NCI-H1105 (cell line): ENCODE measurements around the gene CALML5.

Experiments
- DNase-seq: peaks from one replicate; lab custom pipeline; 2025; lab: John Stamatoyannopoulos, UW

CALML5 gene

DNA sequence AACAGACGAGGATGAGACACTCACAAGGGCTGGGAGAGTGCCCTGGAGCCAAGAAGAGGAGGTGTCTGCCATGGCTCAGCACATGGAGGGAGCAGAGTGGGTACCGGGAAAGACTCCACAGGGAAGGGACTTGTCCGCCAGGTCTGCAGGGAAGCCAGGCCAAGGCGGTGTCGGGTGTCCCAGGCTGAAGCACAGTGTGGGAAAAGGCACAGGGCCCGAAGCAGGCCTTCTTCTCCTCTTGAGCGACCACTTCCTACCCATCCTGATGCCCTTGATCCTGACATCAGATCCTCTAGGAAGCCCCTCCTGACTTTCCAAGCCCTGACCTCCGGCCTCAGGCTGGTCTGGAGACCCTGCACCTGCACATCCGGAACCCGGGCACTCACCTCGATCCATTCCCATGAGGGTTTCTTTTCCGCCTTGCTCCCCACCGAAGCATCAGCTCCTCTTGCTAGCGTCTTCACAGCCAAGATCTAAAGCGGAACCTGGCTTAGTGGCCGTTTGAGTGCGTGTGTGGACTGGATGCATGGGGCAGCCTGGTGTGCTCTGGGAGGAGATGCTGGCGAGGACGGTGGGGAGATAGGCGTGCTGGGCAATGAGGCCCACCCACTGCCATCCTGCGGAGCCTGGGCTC is 33.8 kb upstream of the CALML5 start:
- no peak for DNase-seq

GRCh38 chr10:5532618-5533097 is 33.3 kb upstream of the CALML5 start:
- no peak for DNase-seq

- DNase-seq = no peak
Measured at GRCh38 chr10:5532307-5532605, 32.9 kb upstream of the CALML5 start.

GRCh38 chr10:5531558-5532306 is 32.4 kb upstream of the CALML5 start:
- no peak for DNase-seq

GRCh38 chr10:5530846-5531557 is 31.6 kb upstream of the CALML5 start:
- no peak for DNase-seq

DNA sequence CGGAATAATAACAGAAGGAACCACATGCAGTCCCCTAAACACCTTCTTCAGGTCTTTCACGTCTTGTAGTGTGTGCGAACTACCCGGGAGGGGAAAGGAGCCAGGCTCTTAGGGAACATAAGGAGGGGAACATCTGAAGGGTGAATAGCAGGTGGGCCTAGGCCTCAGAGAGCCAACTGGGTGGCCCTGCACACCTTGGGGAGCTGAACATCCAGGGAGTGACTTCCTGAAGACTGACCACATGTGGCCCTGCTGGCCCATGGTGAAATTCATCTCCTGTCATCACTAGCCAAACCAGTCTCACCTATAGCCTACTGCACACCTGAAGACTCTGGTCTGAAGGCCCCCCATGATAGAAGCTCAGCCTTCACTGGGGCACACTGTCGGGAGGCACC is 31.0 kb upstream of the CALML5 start:
- no peak for DNase-seq

- no peak for DNase-seq
Measured at GRCh38 chr10:5529702-5530411, 30.5 kb upstream of the CALML5 start.

DNA sequence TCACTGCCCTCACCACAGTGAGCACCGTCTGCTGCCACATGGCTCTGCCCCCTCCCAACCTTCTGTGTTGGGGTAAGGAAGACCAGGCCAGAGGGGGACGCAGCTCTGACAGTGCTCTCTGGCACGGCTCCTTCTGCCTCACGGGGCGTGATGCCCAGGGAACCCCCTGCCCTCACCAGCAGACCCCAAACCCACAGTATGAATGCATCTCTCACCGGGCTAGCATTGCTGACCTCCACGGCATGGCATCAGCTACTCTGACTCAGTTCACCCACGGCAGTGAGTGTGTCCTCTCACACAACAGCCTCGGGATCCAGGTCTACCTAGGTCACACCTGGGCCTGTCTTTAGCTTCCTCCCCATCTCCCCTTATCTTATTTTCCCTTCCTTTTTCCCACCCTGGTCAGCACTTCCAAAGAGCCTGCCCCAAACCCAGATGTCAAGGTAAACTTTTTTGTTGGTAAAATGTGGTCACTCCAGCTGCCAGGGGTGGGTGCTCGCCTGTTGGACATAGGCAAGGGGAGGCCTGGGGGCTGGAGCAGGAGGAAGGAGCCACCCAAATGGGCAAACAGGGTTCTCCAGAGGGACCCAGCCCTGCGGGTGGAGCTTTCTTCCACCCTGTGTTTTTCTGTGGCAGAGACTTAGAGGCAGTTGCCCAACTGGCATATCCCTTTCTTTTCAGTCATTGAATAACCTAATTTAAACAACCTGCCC is 29.8 kb upstream of the CALML5 start:
- DNase-seq = no peak

DNA sequence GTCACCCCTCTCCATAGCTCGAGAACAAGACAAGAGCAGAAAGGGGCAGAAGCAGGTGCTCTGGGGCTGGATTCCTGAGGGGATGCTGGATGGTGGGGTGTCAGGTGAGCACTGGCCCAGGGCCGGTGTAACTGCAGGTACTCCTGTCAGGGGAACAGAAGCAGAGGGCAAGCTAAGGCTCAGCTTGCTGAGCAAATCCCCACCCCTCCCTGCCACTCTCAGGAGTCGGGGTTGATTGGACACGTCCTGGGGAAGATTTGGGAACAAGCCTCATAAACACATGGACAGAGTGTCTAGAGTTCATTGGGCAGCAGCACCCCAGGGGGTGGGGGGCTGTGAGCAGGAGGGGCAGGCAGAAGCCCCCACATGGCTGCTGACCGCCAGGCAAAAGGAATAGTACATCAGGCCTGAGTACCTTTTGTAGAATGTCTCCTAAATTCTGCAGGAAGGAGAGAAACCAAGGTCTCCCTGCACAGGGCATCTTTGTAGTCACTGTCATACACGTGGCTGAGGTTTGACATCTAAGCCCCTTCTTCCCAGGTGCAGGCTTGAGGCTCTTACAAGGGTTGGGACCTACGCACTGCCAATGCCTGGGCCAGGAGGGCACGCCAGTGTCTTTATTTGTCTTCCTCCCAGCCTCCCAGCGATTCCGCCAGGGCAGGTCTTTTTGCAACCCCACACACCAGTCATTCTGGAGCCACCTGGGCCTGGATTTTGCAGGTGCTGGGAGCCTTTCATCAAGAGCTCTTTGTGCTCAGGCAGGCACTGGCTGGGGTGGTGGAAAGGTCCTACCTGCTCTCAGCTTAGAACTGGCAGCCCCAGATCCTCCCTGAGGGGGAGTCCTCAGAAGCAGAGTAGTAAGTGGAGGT is 28.2 kb upstream of the CALML5 start:
- DNase-seq = peak; percentile 20

- no peak for DNase-seq
Measured at GRCh38 chr10:5526691-5527331, 27.4 kb upstream of the CALML5 start.

GRCh38 chr10:5525561-5526341 is 26.4 kb upstream of the CALML5 start:
- DNase-seq = no peak

GRCh38 chr10:5524641-5525560 is 25.5 kb upstream of the CALML5 start, which contains the start of gene CALML3:
CALML3 (plus strand) TSS chr10:5524961; CDS start chr10:5525086, 125 bp downstream.
- DNase-seq = peak; percentile 71

DNA sequence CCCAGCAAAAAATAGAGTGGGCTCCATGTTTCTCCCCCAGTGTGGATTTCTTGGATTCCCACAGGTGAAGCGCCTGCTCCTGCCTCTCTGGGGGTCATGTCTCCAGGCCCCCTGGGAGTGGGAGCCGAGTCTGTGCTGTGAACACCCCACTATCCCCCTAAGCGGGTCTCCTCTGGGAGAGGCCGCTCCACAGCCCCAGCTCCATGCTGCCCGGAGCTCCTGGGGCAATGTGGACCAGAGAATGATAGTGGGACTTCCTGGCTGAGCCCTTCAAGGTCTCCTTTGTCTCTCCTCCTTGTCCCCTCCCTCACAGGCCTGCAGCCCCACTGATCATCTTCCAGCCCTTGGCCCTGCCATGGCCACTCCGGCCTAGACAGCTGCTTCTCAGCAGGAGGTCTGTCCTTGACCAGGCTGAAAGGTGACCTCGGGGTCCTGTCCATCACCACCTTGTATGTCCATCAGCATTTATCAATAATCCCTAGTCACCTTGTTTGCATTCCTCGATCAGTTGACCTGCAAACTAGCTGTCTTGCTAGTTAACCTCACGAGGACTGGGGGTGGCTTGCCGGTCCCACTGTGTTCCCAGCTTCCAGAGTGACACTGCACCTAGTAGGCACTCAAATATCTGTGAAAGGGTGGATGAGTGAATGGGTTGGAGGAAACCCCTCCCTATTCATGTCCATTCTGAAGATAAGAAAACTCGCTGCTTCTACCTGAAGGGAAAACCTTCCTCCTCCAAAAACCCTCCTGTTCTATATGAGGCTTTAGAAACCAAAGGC is 24.6 kb upstream of the CALML5 start:
- no peak for DNase-seq

DNA sequence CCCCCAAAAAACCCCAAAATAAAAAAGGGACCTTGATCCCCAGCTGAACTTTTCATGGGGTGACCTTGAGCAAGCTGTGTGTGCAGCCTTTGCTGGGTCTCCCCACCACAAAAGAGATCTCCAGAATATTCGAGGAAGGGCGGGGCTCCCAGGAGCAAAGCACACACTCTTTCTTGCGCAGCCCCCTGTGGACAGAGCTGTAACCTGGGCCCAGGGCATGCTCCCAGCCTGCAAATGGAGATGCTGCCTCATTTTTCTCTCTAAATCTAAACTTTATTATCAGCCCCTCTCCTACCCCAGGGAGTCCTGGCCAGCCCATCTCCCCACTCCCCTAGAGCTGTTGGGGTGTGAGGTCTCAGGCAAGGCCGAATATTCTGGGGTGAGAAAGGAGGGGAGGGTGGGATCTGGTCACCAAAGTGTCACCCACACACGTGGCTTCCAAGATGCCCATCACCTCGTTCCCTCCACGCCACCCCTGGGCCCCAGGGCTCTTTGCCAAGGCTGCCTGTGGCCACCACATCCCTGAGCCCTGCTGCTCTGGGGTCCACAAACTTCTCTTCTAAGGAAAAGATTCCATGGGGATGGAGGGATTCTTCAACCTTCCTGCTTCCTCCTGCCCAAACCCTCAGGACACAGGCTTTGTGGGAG is 23.7 kb upstream of the CALML5 start:
- no peak for DNase-seq

- no peak for DNase-seq
Measured at GRCh38 chr10:5519054-5519453, 19.7 kb upstream of the CALML5 start.

DNA sequence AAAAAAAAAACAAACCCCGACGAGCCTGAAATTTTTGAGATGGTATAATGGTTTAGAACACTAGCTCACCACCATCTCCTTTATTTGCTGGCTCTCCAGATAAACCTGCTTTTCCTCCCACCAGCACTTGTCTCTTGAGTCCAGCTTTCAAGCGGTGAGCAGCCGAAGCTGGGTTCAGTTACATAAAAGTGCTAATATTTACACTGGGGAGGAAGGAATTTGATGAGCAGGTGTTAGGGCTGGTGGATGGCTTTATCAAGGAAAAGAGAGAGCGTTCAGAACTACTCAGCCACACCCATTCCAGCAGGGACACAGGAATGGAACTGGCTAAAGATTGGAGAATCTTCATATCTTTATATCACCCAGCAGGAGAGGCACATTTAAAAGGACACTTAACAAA is 18.8 kb upstream of the CALML5 start:
- peak; percentile 53 for DNase-seq

- DNase-seq = no peak
Measured at GRCh38 chr10:5517546-5517945, 18.2 kb upstream of the CALML5 start.
